SKM-1 (cell line): Measurements from ENCODE around the gene SCT.
A peak's percentile ranks its signal among the peaks of the same experiment; 100 is the strongest.

Source experiments
- DNase-seq: peaks from one replicate; lab custom pipeline; 2025; ENCODE audit not compliant: unreplicated experiment; lab: John Stamatoyannopoulos, UW

The SCT gene

GRCh38 chr11:589798-590197 is 37.2 kb downstream of the SCT start:
- no peak for DNase-seq

GRCh38 chr11:587978-588380 is 39.0 kb downstream of the SCT start:
- peak; percentile 54 for DNase-seq

DNA sequence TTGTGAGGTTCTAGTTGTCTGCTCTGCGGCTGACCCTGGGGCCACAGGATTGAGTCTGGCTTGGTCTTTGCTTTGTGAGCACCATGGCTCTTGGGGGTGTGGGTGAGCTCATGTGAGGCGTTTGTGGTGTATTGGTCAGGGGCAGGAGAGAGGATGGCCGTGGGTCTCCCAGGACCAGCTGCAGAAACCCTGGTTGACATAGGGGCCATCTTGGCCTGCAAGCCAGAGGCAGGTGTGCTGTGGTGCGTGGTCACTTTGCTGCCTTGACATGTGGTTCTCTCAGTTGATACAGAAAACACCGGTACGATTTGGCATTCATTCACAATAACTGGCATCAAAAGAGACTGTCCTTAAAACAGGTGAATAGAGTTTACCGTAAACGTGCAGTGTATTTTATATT is 39.4 kb downstream of the SCT start:
- no peak for DNase-seq

- no peak for DNase-seq
Measured at GRCh38 chr11:586376-587316, 40.3 kb downstream of the SCT start.

DNA sequence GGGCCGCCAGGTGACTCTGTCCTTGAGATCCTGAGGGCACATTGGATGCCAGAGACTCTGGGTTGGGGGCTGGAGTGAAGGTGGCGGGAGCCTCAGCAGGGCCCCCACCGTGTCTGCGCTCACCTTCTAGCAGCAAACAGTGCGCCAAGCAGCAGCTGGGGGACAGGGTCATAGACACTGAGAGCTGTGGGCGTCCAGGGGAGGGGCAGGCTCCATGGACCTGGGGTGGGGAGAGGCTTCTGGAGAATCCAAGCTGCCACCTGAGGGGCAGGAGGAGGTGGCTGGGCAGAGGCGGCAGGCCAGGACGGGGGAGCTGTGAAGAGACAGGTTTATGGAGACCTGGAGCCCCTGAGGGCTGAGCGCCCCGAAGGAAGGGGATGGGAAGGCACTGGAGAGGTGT is 42.7 kb downstream of the SCT start:
- no peak for DNase-seq

DNA sequence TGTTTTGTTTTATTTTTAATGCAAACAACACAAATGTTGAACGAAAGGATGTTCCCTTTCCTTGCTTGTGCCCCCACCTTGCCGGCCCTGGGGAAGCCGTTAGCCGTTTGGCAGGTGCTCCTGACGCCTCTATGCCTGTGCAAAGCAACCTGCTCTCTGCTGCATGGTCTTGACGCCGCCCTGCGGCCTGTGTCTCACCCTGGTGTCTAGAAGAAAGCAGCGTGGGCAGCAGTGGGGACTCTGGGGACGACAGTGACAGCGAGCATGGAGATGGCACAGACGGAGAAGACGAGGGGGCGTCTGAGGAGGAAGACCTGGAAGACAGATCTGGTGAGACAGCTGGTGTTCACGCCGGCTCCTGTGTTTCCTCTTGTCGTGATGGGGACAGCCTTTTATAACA is 45.2 kb downstream of the SCT start:
- no peak for DNase-seq

- no peak for DNase-seq
Measured at GRCh38 chr11:581342-581741, 45.6 kb downstream of the SCT start.

DNA sequence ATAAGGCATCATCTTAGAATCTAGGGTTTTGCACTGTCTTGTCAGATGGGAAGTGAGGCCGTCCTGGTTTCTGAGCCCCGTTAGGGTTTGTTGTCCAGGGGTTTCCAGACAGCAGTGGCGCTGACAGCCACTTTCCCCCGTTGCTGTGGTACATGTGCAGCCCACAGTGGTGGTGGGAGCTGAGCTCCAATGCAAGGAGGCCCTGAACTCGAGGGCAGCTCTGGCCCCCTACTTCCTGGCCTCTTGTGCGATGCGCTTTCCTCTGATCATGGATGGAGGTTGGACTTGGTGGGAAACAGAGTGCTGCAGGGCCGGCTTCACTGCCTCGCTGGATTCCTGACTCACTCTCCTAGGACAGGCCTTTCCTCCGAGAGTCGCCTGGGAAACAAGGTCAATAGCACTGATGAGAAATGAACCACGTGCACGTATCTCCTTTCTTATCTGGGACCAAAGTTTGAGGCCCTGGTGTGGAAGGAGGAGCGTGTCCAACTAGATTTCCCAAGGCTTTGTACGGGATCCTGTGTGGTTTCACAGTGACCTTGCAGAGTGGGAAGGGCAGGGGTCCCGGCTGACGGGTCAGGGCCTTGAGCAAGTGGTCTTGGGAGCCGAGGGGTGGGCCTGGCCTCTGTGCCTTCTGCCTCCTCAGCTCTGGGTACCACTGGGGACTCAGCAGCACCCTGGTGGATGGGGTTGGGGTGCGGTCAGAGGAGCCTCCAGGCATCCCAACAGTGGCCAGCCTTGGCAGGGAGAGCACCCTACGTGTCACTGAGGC is 47.0 kb downstream of the SCT start:
- no peak for DNase-seq

- DNase-seq = no peak
Measured at GRCh38 chr11:578276-579035, 48.5 kb downstream of the SCT start.

DNA sequence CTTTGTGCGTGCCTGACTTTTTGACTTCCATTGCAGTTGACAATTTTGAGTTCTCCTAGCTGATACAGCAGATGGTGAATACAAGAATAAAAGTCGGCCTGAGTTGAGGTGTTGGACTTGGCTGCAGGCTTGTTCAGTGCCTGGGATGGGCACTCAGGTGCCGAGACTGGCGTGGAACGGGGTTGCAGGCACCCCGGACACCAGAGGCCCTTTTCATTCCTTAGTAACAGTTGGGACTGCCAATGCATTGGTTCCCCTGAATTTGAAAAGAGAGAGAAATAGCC is 49.4 kb downstream of the SCT start:
- no peak for DNase-seq

GRCh38 chr11:576811-577610 is 50.0 kb downstream of the SCT start:
- DNase-seq = no peak
